K562 (cell line): ENCODE measurements around the gene SLC25A20. TPM values are rescaled to one million over a fixed set of nuclear protein-coding genes. Genes with fewer than 3 reads are reported as not detected.
A peak's percentile ranks its signal among the peaks of the same experiment; 100 is the strongest.

Experiments used
- FOSL1 ChIP-seq: fragments of 200-800 bp; sonication (Bioruptor generic); conservative IDR thresholded peaks from 2 replicates; pipeline ENCODE4 v1.6.1; 2016; ENCODE audit warnings: missing genetic modification characterization, missing compliant biosample characterization
- LEF1 ChIP-seq: fragments of 450-650 bp; IDR thresholded peaks from 2 replicates; pipeline ENCODE4 v1.6.1; 2016; ENCODE audit warnings: mild to moderate bottlenecking
- ZNF347 ChIP-seq: fragments of 450-650 bp; formaldehyde crosslinking; IDR thresholded peaks from 2 replicates; pipeline ENCODE4 v1.4.0; 2020; ENCODE audit warnings: low read depth, mild to moderate bottlenecking, moderate library complexity
- ZNF57 ChIP-seq: fragments of 450-650 bp; formaldehyde crosslinking; IDR thresholded peaks from 2 replicates; pipeline ENCODE4 v1.4.0; 2020; ENCODE audit warnings: mild to moderate bottlenecking, moderate library complexity
- polyA plus RNA-seq, 8 experiments: library from polyadenylated mRNA; depleted of rRNA in 4 of 8; stranded (reverse) in 5 of 8; unstranded in 3 of 8; fragments of >200 nt; fragmentation: Nextera tagmentation in 2 of 8; fragmentation: Illumina TruSeq in 1 of 8; extraction: Ambion mirVana in 2 of 8; extraction: Trizol in 1 of 8; gene quantifications; 2 replicates each; pipeline versions ENCODE4 v1.2.1 to v1.2.3, GENCODE V29; 2011 to 2014; ENCODE audit warnings: inconsistent platforms in 1 of 8, missing spikeins in 1 of 8
- total RNA-seq, 7 experiments: library from RNA; depleted of rRNA in 6 of 7; stranded (reverse); fragments of >200 nt in 6 of 7; fragmentation: Illumina TruSeq in 2 of 7; extraction: Trizol in 2 of 7; gene quantifications; 2 replicates each; pipeline versions ENCODE4 v1.2.1 to v1.2.3, GENCODE V29; 2011 to 2021; ENCODE audit warnings: low replicate concordance in 1 of 7
- TF ChIP-seq, protein P1 (sequence below): fragments of 450-650 bp; IDR thresholded peaks from 2 replicates; pipeline ENCODE4 v1.6.1; 2018; ENCODE audit not compliant: partially characterized antibody
- TF ChIP-seq, protein P2 (sequence below): fragments of 200-800 bp; sonication (Bioruptor generic); IDR thresholded peaks from 2 replicates; pipeline ENCODE4 v1.6.1; 2016; ENCODE audit warnings: missing genetic modification characterization, missing compliant biosample characterization
- TF ChIP-seq, protein P3 (sequence below): fragments of 450-650 bp; IDR thresholded peaks from 2 replicates; pipeline ENCODE4 v1.6.1; 2018; ENCODE audit warnings: mild to moderate bottlenecking, low read depth; ENCODE audit not compliant: partially characterized antibody
- TF ChIP-seq, protein P4 (sequence below): fragments of 250-450 bp; sonication (Bioruptor Pico); IDR thresholded peaks from 2 replicates; pipeline ENCODE4 v1.4.0; 2020

Gene SLC25A20
- total and polyA plus RNA-seq, 9 of the 15 experiments (the other 6 are each of a cell fraction or from before 2014, with no cell fraction given) = 14.3 to 48.1 (median 21.6) TPM

DNA sequence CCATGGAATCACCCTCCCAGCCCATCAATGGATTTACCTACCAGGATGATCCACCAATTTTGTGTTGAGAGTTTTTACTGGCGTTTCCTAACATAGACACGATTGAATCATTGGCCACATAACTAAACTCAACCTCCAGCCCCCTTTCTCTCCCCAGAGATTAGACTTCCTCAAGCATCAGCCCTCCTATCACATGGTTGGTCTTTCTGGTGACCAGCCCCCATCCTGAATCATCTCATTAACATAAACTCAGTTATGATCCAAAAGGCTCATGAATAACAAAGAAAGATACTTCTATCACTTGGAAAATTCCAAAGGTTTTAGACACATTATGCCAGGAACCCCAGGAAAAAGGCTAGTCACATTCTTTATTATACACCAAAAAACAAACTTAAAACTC lies 72.2 kb downstream of the SLC25A20 start (continued):
- TF ChIP-seq, protein P1, sequence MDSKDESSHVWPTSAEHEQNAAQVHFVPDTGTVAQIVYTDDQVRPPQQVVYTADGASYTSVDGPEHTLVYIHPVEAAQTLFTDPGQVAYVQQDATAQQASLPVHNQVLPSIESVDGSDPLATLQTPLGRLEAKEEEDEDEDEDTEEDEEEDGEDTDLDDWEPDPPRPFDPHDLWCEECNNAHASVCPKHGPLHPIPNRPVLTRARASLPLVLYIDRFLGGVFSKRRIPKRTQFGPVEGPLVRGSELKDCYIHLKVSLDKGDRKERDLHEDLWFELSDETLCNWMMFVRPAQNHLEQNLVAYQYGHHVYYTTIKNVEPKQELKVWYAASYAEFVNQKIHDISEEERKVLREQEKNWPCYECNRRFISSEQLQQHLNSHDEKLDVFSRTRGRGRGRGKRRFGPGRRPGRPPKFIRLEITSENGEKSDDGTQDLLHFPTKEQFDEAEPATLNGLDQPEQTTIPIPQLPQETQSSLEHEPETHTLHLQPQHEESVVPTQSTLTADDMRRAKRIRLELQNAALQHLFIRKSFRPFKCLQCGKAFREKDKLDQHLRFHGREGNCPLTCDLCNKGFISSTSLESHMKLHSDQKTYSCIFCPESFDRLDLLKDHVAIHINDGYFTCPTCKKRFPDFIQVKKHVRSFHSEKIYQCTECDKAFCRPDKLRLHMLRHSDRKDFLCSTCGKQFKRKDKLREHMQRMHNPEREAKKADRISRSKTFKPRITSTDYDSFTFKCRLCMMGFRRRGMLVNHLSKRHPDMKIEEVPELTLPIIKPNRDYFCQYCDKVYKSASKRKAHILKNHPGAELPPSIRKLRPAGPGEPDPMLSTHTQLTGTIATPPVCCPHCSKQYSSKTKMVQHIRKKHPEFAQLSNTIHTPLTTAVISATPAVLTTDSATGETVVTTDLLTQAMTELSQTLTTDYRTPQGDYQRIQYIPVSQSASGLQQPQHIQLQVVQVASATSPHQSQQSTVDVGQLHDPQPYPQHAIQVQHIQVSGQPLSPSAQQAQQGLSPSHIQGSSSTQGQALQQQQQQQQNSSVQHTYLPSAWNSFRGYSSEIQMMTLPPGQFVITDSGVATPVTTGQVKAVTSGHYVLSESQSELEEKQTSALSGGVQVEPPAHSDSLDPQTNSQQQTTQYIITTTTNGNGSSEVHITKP = peak; percentile 39
- TF ChIP-seq, protein P2, sequence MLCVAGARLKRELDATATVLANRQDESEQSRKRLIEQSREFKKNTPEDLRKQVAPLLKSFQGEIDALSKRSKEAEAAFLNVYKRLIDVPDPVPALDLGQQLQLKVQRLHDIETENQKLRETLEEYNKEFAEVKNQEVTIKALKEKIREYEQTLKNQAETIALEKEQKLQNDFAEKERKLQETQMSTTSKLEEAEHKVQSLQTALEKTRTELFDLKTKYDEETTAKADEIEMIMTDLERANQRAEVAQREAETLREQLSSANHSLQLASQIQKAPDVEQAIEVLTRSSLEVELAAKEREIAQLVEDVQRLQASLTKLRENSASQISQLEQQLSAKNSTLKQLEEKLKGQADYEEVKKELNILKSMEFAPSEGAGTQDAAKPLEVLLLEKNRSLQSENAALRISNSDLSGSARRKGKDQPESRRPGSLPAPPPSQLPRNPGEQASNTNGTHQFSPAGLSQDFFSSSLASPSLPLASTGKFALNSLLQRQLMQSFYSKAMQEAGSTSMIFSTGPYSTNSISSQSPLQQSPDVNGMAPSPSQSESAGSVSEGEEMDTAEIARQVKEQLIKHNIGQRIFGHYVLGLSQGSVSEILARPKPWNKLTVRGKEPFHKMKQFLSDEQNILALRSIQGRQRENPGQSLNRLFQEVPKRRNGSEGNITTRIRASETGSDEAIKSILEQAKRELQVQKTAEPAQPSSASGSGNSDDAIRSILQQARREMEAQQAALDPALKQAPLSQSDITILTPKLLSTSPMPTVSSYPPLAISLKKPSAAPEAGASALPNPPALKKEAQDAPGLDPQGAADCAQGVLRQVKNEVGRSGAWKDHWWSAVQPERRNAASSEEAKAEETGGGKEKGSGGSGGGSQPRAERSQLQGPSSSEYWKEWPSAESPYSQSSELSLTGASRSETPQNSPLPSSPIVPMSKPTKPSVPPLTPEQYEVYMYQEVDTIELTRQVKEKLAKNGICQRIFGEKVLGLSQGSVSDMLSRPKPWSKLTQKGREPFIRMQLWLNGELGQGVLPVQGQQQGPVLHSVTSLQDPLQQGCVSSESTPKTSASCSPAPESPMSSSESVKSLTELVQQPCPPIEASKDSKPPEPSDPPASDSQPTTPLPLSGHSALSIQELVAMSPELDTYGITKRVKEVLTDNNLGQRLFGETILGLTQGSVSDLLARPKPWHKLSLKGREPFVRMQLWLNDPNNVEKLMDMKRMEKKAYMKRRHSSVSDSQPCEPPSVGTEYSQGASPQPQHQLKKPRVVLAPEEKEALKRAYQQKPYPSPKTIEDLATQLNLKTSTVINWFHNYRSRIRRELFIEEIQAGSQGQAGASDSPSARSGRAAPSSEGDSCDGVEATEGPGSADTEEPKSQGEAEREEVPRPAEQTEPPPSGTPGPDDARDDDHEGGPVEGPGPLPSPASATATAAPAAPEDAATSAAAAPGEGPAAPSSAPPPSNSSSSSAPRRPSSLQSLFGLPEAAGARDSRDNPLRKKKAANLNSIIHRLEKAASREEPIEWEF (CRISPR knock-in tag) = no peak
- TF ChIP-seq LEF1 = no peak
- TF ChIP-seq ZNF347 (CRISPR knock-in tag) = no peak
- 0 out of 2 replicates have a peak, but pooled peaks have one; percentile 15 for TF ChIP-seq FOSL1
- TF ChIP-seq, protein P3, sequence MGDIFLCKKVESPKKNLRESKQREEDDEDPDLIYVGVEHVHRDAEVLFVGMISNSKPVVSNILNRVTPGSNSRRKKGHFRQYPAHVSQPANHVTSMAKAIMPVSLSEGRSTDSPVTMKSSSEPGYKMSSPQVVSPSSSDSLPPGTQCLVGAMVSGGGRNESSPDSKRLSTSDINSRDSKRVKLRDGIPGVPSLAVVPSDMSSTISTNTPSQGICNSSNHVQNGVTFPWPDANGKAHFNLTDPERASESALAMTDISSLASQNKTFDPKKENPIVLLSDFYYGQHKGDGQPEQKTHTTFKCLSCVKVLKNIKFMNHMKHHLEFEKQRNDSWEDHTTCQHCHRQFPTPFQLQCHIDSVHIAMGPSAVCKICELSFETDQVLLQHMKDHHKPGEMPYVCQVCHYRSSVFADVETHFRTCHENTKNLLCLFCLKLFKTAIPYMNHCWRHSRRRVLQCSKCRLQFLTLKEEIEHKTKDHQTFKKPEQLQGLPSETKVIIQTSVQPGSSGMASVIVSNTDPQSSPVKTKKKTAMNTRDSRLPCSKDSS = no peak
- TF ChIP-seq ZNF57 (CRISPR knock-in tag) = no peak
- TF ChIP-seq, protein P4, sequence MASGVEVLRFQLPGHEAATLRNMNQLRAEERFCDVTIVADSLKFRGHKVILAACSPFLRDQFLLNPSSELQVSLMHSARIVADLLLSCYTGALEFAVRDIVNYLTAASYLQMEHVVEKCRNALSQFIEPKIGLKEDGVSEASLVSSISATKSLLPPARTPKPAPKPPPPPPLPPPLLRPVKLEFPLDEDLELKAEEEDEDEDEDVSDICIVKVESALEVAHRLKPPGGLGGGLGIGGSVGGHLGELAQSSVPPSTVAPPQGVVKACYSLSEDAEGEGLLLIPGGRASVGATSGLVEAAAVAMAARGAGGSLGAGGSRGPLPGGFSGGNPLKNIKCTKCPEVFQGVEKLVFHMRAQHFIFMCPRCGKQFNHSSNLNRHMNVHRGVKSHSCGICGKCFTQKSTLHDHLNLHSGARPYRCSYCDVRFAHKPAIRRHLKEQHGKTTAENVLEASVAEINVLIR (CRISPR knock-in tag) = no peak
